Lower leg skin (tissue), 4 donors: Measurements from ENCODE around the gene CPXM2. TPM values are rescaled to one million over a fixed set of nuclear protein-coding genes. Genes with fewer than 3 reads are reported as not detected.

Source experiments
- DNase-seq, 2 donors: peaks; one replicate each; pipeline ENCODE4 v3.0.0-alpha.2; 2019; ENCODE audit warnings: low spot score in 2 of 2
- H3K4me3 ChIP-seq: fragments of 200-600 bp; sonication (generic); 2 replicates; pipeline ENCODE4 v1.5.1; 2017; ENCODE audit warnings: mild to moderate bottlenecking, low read depth; ENCODE audit not compliant: poor library complexity, severe bottlenecking
- POLR2A ChIP-seq, 2 donors: fragments of 450-650 bp; IDR thresholded peaks; one replicate each; pipeline ENCODE4 v1.6.1; 2016 to 2017; ENCODE audit warnings: antibody characterized with exemption in 2 of 2, mild to moderate bottlenecking in 1 of 2, moderate library complexity in 1 of 2
- WGBS, 2 donors: methylation state at CpG; one replicate each; pipeline ENCODE4 v1.1.5; 2018; 5-methylcytosine and 5-hydroxymethylcytosine counted together
- intact Hi-C: fragments of 100-400 bp; cut with DNase I; formaldehyde crosslinking; loops from one replicate; pipeline ENCODE4 v1.15.0; 2023; ENCODE audit warnings: low total_unique reads
- total RNA-seq, 4 donors: library from RNA; depleted of rRNA; stranded (reverse); fragments of >200 nt; gene quantifications; one replicate each; pipeline ENCODE4 v1.1.0, GENCODE V29; 2016
- TF ChIP-seq, protein P1 (sequence below), 3 donors: fragments of 450-650 bp; IDR thresholded peaks; one replicate each; pipeline ENCODE4 v1.5.1; 2016; ENCODE audit warnings: antibody characterized with exemption in 3 of 3, mild to moderate bottlenecking in 3 of 3, moderate library complexity in 2 of 3

CPXM2 gene
- total RNA-seq, 4 donors from 2014 or later, result 1.6 to 7.0 (median 4.9) TPM

DNA sequence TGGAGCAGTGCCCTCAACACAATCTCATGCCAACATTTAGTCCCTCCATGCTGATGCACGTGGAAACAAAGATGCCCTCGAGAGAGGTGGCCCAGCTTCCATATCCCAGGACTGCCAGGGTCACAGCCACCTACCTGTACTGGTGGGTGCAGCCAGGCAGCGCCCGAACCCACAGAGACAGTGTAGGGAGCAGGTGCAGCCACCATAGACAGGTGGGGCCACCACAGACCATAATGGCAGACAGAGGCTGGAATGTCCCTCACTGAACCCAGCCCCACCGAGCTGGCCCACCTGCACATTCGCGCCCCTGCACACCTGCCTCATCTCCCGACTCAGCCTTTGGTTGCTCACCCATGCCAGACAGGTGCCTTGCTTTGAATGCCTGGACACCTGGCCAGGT lies 18.3 kb upstream of the CPXM2 start:
- WGBS, 2 donors, result 71 to 78% methylated on average over 7 to 8 of the region's 8 CpGs
- TF ChIP-seq, protein P1, sequence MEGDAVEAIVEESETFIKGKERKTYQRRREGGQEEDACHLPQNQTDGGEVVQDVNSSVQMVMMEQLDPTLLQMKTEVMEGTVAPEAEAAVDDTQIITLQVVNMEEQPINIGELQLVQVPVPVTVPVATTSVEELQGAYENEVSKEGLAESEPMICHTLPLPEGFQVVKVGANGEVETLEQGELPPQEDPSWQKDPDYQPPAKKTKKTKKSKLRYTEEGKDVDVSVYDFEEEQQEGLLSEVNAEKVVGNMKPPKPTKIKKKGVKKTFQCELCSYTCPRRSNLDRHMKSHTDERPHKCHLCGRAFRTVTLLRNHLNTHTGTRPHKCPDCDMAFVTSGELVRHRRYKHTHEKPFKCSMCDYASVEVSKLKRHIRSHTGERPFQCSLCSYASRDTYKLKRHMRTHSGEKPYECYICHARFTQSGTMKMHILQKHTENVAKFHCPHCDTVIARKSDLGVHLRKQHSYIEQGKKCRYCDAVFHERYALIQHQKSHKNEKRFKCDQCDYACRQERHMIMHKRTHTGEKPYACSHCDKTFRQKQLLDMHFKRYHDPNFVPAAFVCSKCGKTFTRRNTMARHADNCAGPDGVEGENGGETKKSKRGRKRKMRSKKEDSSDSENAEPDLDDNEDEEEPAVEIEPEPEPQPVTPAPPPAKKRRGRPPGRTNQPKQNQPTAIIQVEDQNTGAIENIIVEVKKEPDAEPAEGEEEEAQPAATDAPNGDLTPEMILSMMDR (IDR thresholded peaks at IDR 0.05), result no peak
- TF ChIP-seq POLR2A (IDR thresholded peaks at IDR 0.05), result no peak
- DNase-seq, result peak in 1 of 2 donors; percentile 75

DNA sequence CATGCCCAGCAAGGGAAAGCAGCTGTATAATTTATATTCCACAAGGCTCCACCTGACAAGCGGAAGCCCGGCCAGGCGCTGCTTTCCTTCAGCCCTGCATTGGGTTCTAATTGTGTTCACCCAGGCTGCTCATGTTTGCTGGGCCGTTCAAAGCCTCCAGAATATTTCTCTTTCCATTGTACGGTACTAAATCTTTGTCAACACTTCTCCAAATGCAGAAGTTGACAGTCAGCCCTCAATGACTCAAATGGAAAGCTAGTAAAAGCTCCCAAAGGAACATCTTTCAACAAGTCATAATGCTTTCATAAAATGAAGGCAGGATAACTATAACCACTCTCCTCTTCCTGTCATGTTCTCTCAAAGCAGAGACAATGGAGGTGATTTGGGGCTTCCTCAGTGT lies 17.8 kb upstream of the CPXM2 start:
- TF ChIP-seq, protein P1 (IDR thresholded peaks at IDR 0.05), result no peak
- TF ChIP-seq POLR2A (IDR thresholded peaks at IDR 0.05), result no peak
- no peak overlapping the region for H3K4me3 ChIP-seq
- DNase-seq, result no peak
- 51 to 60% methylated on average over 5 of the region's 5 CpGs for WGBS, 2 donors
- intact Hi-C loops, result no loop called here

More for the DNA sequence above, 18.3 kb upstream of the CPXM2 start:
- intact Hi-C loops, result no loop called here
- no peak overlapping the region for H3K4me3 ChIP-seq

DNA sequence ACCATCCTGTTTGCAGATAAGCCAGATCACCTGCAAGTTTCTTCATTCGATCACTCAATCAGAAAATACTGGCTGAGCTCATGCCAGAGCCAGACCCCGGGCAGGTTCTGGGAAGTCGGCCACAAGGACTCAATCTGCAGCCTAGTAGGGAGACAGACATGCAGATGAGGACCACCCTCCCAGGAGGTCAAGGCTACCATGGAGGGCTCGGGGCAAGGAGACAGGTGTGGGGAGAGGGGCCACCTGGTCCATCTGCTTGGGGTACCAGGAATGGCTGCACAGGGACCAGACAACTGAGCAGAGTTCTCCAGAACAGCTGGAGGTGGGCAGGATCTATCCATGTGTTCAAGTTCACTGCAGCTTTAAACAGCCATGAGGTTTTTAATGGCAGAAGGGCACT lies 16.8 kb upstream of the CPXM2 start:
- peak in 1 of 2 donors; percentile 40 for DNase-seq
- TF ChIP-seq POLR2A (IDR thresholded peaks at IDR 0.05), result no peak
- TF ChIP-seq, protein P1 (IDR thresholded peaks at IDR 0.05), result no peak
- 82 to 94% methylated on average over 4 of the region's 4 CpGs for WGBS, 2 donors
- intact Hi-C loops, result no loop called here
- H3K4me3 ChIP-seq, result no peak overlapping the region

DNA sequence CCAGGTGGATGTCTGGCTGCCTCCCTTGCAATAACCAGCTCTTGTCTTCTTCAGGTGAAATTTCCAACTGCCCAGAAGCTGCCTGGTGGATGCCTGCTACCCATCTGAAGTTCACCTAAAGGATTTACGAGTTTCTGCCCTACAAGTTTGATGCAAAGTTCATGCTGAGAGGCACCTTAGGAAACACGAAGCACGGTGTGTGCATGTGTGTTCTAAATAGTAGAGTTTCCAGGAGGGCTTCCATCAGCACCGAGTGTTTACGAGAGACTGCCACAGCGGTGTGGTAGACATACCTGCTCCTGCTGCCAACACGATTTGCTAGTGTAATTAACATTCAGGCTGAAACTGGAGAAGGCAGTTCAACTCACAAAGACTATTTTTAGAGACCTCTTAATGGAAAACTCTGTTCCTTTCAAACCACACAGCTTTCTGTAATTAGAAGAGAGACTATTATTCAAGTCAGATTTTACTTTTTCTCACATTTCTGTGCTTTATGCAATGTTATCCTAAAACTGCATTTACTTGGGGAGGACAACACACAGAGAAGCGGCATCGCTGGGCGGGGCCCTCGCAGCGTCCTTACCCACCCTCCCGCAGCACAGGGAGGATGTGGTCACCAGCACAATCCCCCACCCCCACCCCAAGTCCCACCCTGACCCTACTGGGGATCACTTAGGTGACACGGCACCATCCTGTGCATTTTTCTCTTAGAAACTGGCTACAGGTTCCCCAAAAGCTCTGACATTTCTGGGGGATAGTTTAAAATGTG lies 15.5 kb upstream of the CPXM2 start:
- 25 to 29% methylated on average over 14 of the region's 14 CpGs for WGBS, 2 donors
- TF ChIP-seq, protein P1 (IDR thresholded peaks at IDR 0.05), result no peak
- TF ChIP-seq POLR2A (IDR thresholded peaks at IDR 0.05), result no peak
- H3K4me3 ChIP-seq, result no peak overlapping the region
- no peak for DNase-seq
- intact Hi-C loops, result no loop called here

DNA sequence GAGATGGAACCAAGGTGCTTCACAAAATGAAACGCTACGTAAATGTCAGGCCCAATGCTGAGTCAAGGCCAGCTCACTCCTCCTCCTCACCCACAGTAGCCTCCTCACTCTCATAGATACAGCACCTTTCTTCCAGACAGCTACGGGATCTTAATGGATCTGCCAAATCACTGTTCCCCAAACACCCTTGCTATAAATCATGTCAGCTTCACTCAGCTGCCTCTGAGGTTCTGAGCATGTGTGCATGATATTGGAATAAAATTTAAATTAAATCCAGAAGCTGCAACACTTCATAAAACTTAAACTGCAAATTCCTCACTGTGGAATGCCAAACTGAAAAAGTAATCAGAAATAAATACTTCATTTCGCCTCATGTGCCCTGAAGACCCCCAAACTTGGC lies 14.7 kb upstream of the CPXM2 start:
- DNase-seq, result no peak
- WGBS, 2 donors, result 66 to 74% methylated on average over 4 of the region's 4 CpGs
- no peak for TF ChIP-seq POLR2A (IDR thresholded peaks at IDR 0.05)
- TF ChIP-seq, protein P1 (IDR thresholded peaks at IDR 0.05), result no peak
- H3K4me3 ChIP-seq, result no peak overlapping the region
- intact Hi-C loops, result no loop called here
